ENCODE results near the gene MYO18B. TPM values are rescaled to one million over a fixed set of nuclear protein-coding genes. Genes with fewer than 3 reads are reported as not detected.
A peak's percentile ranks its signal among the peaks of the same experiment; 100 is the strongest.

Gene MYO18B
- total and polyA plus RNA-seq, 7 experiments from 2014 or later = 0.22 to 0.97 (median 0.42) TPM; not detected in 2

DNA sequence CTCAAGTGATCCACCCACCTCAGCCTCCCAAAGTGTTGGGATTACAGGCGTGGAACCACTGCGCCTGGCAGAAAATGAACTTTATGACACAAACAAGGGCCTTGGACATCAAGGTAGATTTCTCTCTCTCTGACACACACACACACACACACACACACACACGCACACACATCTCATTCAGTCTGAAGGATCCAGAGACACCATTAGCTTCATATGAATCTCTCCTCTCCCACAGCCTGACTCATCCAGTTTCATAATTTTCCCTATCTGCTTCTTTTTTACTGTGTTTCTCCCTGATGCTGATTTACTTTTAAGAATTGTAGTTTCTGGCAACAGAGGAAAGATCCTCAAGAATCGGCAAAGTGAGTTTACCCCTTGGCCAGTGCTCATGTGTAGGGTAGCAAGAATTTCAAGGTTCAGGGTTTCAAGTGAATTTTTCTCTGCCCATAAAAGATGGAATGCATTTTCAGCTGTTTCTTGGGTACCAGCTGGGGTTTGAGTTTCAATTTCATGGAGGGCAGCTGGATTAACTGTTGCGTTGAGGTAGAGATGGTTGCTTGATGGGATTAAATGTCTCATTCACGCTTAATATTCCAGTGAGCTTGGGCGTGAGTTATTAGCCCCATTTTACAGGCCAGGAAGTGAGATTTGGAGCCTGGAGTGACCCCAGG is 3.5 kb downstream of the MYO18B start:
- intact Hi-C loops (cut with micrococcal nuclease) = no loop called here

GRCh38 chr22:25746012-25746373 is 4.0 kb downstream of the MYO18B start:
- POLR2A ChIA-PET = no interaction called here
- no peak overlapping the region for H3K27ac ChIP-seq (ENCODE audit: low read depth, low read length)

More for the DNA sequence above, 3.5 kb downstream of the MYO18B start:
- Mint-ChIP-seq H3K27ac (peak overlapping the region in 1 of 9 donors; percentile 89), H3K36me3 (peaks cover 0 to 52% (median 0%) of the 10 kb centered on the region in 5 donors), H3K27me3 (peaks cover 0 to 11% (median 0%) of the 10 kb centered on the region in 5 donors), H3K4me3 (peak overlapping the region in 1 of 10 donors; percentile 56), H3K4me1 (peaks cover 0 to 68% (median 0%) of the 10 kb centered on the region in 7 donors), H3K9me3 (peaks cover 0 to 7% (median 0%) of the 10 kb centered on the region in 11 donors)
- no peak for ATAC-seq
- DNase-seq = no peak
- Histone ChIP-seq H3K36me3 (ENCODE audit: control insufficient read depth in 2 of 3, insufficient read depth in 3 of 3, low read length in 3 of 3) (no peaks in the 10 kb centered on the region), H3K27ac (ENCODE audit: low read depth, low read length) (no peak overlapping the region), H3K4me3 (ENCODE audit: low read length) (no peak overlapping the region), H3K4me1 (ENCODE audit: control insufficient read depth in 2 of 2, insufficient read depth in 2 of 2, low read length in 2 of 2) (no peaks in the 10 kb centered on the region), H3K9me3 (ENCODE audit: control insufficient read depth in 2 of 3, low read length in 3 of 3) (no peaks in the 10 kb centered on the region), H3K27me3 (ENCODE audit: control insufficient read depth in 2 of 2, insufficient read depth in 2 of 2, low read length in 2 of 2) (no peaks in the 10 kb centered on the region)
- ChIA-PET CTCF (interaction anchor here (0.8 kb wide), 1 partner anchor 188 kb away, joined by 3 read pairs; no protein-coding TSS in a partner anchor), POLR2A (no interaction called here)

GRCh38 chr22:25747245-25747944 is 5.4 kb downstream of the MYO18B start:
- H3K4me3 ChIP-seq (ENCODE audit: low read length) = no peak overlapping the region
- no peaks in the 10 kb centered on the region for H3K4me1 ChIP-seq (ENCODE audit: control insufficient read depth in 2 of 2, insufficient read depth in 2 of 2, low read length in 2 of 2)
- intact Hi-C loops (cut with micrococcal nuclease) = no loop called here
- peak overlapping the region in 1 of 9 donors; percentile 99 for H3K27ac Mint-ChIP-seq
- peaks cover 0 to 74% (median 0%) of the 10 kb centered on the region in 7 donors for H3K4me1 Mint-ChIP-seq
- H3K9me3 ChIP-seq (ENCODE audit: control insufficient read depth in 2 of 3, low read length in 3 of 3) = no peaks in the 10 kb centered on the region
- ChIA-PET CTCF (interaction anchor here (0.6 kb wide), 2 partner anchors 12 to 642 kb away, joined by 3 to 5 read pairs; no protein-coding TSS in a partner anchor), POLR2A (no interaction called here)
- peaks cover 0 to 43% (median 0%) of the 10 kb centered on the region in 5 donors for H3K36me3 Mint-ChIP-seq
- no peak overlapping the region for H3K27ac ChIP-seq (ENCODE audit: low read depth, low read length)
- DNase-seq (no peak), ATAC-seq (peak; percentile 66)
- H3K27me3 ChIP-seq (ENCODE audit: control insufficient read depth in 2 of 2, insufficient read depth in 2 of 2, low read length in 2 of 2) = no peaks in the 10 kb centered on the region
- peak overlapping the region in 1 of 10 donors; percentile 13 for H3K4me3 Mint-ChIP-seq
- no peaks in the 10 kb centered on the region for H3K36me3 ChIP-seq (ENCODE audit: control insufficient read depth in 2 of 3, insufficient read depth in 3 of 3, low read length in 3 of 3)
- H3K27me3 Mint-ChIP-seq = peaks cover 0 to 15% (median 0%) of the 10 kb centered on the region in 5 donors
- peaks cover 0 to 7% (median 0%) of the 10 kb centered on the region in 11 donors for H3K9me3 Mint-ChIP-seq

More at GRCh38 chr22:25746012-25746373, 4.0 kb downstream of the MYO18B start:
- peaks cover 0 to 49% (median 0%) of the 10 kb centered on the region in 5 donors for H3K36me3 Mint-ChIP-seq
- peak overlapping the region in 1 of 10 donors; percentile 56 for H3K4me3 Mint-ChIP-seq
- ATAC-seq = peak; percentile 21
- H3K27ac Mint-ChIP-seq = peak overlapping the region in 1 of 9 donors; percentile 89
- H3K4me3 ChIP-seq (ENCODE audit: low read length) = no peak overlapping the region
- H3K36me3 ChIP-seq (ENCODE audit: control insufficient read depth in 2 of 3, insufficient read depth in 3 of 3, low read length in 3 of 3) = no peaks in the 10 kb centered on the region
- peaks cover 0 to 7% (median 0%) of the 10 kb centered on the region in 11 donors for H3K9me3 Mint-ChIP-seq
- peaks cover 0 to 70% (median 0%) of the 10 kb centered on the region in 7 donors for H3K4me1 Mint-ChIP-seq
- H3K27me3 Mint-ChIP-seq = peaks cover 0 to 11% (median 0%) of the 10 kb centered on the region in 5 donors
- no peaks in the 10 kb centered on the region for H3K4me1 ChIP-seq (ENCODE audit: control insufficient read depth in 2 of 2, insufficient read depth in 2 of 2, low read length in 2 of 2)
- intact Hi-C loops (cut with micrococcal nuclease) = no loop called here
- no peaks in the 10 kb centered on the region for H3K27me3 ChIP-seq (ENCODE audit: control insufficient read depth in 2 of 2, insufficient read depth in 2 of 2, low read length in 2 of 2)
- H3K9me3 ChIP-seq (ENCODE audit: control insufficient read depth in 2 of 3, low read length in 3 of 3) = no peaks in the 10 kb centered on the region
- CTCF ChIA-PET = interaction anchor here (0.8 kb wide), 1 partner anchor 188 kb away, joined by 3 read pairs; no protein-coding TSS in a partner anchor
- no peak for DNase-seq

GRCh38 chr22:25748140-25748539 is 6.2 kb downstream of the MYO18B start:
- DNase-seq (no peak), ATAC-seq (no peak)
- Histone ChIP-seq H3K36me3 (ENCODE audit: control insufficient read depth in 2 of 3, insufficient read depth in 3 of 3, low read length in 3 of 3) (no peaks in the 10 kb centered on the region), H3K27ac (ENCODE audit: low read depth, low read length) (no peak overlapping the region), H3K4me3 (ENCODE audit: low read length) (no peak overlapping the region), H3K27me3 (ENCODE audit: control insufficient read depth in 2 of 2, insufficient read depth in 2 of 2, low read length in 2 of 2) (no peaks in the 10 kb centered on the region), H3K9me3 (ENCODE audit: control insufficient read depth in 2 of 3, low read length in 3 of 3) (no peaks in the 10 kb centered on the region), H3K4me1 (ENCODE audit: control insufficient read depth in 2 of 2, insufficient read depth in 2 of 2, low read length in 2 of 2) (no peaks in the 10 kb centered on the region)
- intact Hi-C loops (cut with micrococcal nuclease) = no loop called here
- Mint-ChIP-seq H3K27me3 (peaks cover 0 to 14% (median 0%) of the 10 kb centered on the region in 5 donors), H3K4me3 (no peak overlapping the region), H3K36me3 (peaks cover 0 to 38% (median 0%) of the 10 kb centered on the region in 5 donors), H3K9me3 (peaks cover 0 to 7% (median 0%) of the 10 kb centered on the region in 11 donors), H3K27ac (peak overlapping the region in 1 of 9 donors; percentile 99), H3K4me1 (peaks cover 0 to 66% (median 0%) of the 10 kb centered on the region in 7 donors)
- ChIA-PET CTCF (interaction anchor here (0.6 kb wide), 1 partner anchor 13 kb away, joined by 5 read pairs; no protein-coding TSS in a partner anchor), POLR2A (no interaction called here)

DNA sequence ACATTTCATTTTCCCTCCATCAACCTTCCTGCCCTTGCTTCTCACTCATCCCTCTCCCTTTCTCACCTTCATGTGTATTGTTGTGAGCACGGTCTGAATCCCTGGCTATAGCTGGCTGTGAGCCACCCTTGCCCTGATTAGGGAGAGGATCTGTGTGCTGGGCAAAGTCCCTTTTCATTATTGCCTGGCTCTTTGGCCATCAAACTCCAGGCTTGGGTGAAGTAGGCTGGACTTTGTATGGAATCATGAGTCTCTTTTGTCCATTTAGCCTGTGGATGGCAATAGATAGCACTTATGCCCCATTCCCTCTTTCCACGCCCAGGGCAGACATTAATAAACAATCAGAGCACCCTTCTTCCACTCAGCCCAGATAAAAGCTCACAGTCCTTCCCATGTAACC is 6.7 kb downstream of the MYO18B start:
- Histone ChIP-seq H3K27me3 (ENCODE audit: control insufficient read depth in 2 of 2, insufficient read depth in 2 of 2, low read length in 2 of 2) (no peaks in the 10 kb centered on the region), H3K4me3 (ENCODE audit: low read length) (no peak overlapping the region), H3K27ac (ENCODE audit: low read depth, low read length) (no peak overlapping the region), H3K9me3 (ENCODE audit: control insufficient read depth in 2 of 3, low read length in 3 of 3) (no peaks in the 10 kb centered on the region), H3K36me3 (ENCODE audit: control insufficient read depth in 2 of 3, insufficient read depth in 3 of 3, low read length in 3 of 3) (no peaks in the 10 kb centered on the region), H3K4me1 (ENCODE audit: control insufficient read depth in 2 of 2, insufficient read depth in 2 of 2, low read length in 2 of 2) (no peaks in the 10 kb centered on the region)
- DNase-seq (no peak), ATAC-seq (no peak)
- CTCF ChIA-PET = no interaction called here
- H3K27ac Mint-ChIP-seq = peak overlapping the region in 1 of 9 donors; percentile 99
- POLR2A ChIA-PET = no interaction called here
- peaks cover 0 to 61% (median 0%) of the 10 kb centered on the region in 7 donors for H3K4me1 Mint-ChIP-seq
- intact Hi-C loops (cut with micrococcal nuclease) = no loop called here
- peaks cover 0 to 38% (median 0%) of the 10 kb centered on the region in 5 donors for H3K36me3 Mint-ChIP-seq
- H3K27me3 Mint-ChIP-seq = peaks cover 0 to 10% (median 0%) of the 10 kb centered on the region in 5 donors
- peak overlapping the region in 1 of 10 donors; percentile 83 for H3K4me3 Mint-ChIP-seq
- peaks cover 0 to 9% (median 0%) of the 10 kb centered on the region in 11 donors for H3K9me3 Mint-ChIP-seq

DNA sequence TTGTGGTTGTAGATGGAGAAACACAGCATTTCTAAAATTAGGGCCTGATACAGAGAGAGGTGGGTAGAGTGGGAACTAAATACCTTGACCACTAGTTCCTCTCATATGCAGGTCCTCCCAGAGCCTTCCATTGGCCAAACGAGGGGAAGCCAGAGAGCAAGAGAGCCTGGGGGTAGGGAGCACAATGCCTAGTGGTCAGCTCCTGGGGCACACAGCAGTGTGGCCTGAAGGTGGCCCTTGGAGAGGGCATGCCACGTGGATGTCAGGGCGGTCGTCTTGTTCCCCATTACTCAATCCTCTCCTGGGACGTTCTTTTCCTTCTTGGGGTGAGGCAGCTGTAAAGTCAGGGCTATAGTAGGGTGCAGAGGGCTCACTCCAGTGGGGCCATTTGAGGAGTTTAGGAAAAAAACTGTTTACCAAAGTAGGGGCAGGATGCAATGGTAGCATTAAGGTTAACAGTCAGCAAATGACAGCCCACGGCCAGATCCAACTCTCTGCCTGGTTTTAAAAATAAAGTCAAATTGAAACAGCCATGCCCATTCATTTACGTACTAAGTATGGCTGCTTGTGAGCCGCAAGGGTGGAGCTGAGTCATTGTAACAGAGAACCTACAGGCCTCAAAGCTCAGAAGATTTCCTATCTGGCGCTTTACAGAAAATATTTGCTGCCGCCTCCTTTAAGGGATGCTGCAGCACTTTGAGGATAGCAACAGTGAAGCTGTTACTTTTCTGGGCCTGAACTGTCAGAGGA is 7.6 kb downstream of the MYO18B start:
- H3K4me3 ChIP-seq (ENCODE audit: low read length) = no peak overlapping the region
- Mint-ChIP-seq H3K27ac (peak overlapping the region in 2 of 9 donors; percentile 47 to 99), H3K36me3 (peaks cover 0 to 38% (median 0%) of the 10 kb centered on the region in 5 donors), H3K4me1 (peaks cover 0 to 60% (median 0%) of the 10 kb centered on the region in 7 donors), H3K27me3 (peaks cover 0 to 10% (median 0%) of the 10 kb centered on the region in 5 donors), H3K9me3 (peaks cover 0 to 9% (median 0%) of the 10 kb centered on the region in 11 donors), H3K4me3 (peak overlapping the region in 1 of 10 donors; percentile 83)
- intact Hi-C loops (cut with micrococcal nuclease) = loop anchor here in 1 of 2 donors (1.0 kb wide), 1 partner anchor 13 kb away; no protein-coding TSS in a partner anchor
- ATAC-seq = no peak
- peak in 1 of 9 donors; percentile 50 for DNase-seq
- no peak overlapping the region for H3K27ac ChIP-seq (ENCODE audit: low read depth, low read length)
- ChIA-PET POLR2A (no interaction called here), CTCF (no interaction called here)
- no peaks in the 10 kb centered on the region for H3K36me3 ChIP-seq (ENCODE audit: control insufficient read depth in 2 of 3, insufficient read depth in 3 of 3, low read length in 3 of 3)
- no peaks in the 10 kb centered on the region for H3K4me1 ChIP-seq (ENCODE audit: control insufficient read depth in 2 of 2, insufficient read depth in 2 of 2, low read length in 2 of 2)
- no peaks in the 10 kb centered on the region for H3K27me3 ChIP-seq (ENCODE audit: control insufficient read depth in 2 of 2, insufficient read depth in 2 of 2, low read length in 2 of 2)
- H3K9me3 ChIP-seq (ENCODE audit: control insufficient read depth in 2 of 3, low read length in 3 of 3) = no peaks in the 10 kb centered on the region
